GM18520 (cell line): Measurements from ENCODE around the gene COMT.
"Not testable (repeated sequence)": the region's sequence is repeated elsewhere in the genome, so short reads cannot be mapped to it uniquely, and the experiment has no call there.

Experiments used
- ATAC-seq: cut with Tn5 transposase; IDR thresholded peaks from one replicate; pipeline ENCODE4 v1.9.1; 2021; ENCODE audit not compliant: unreplicated experiment

COMT gene

DNA sequence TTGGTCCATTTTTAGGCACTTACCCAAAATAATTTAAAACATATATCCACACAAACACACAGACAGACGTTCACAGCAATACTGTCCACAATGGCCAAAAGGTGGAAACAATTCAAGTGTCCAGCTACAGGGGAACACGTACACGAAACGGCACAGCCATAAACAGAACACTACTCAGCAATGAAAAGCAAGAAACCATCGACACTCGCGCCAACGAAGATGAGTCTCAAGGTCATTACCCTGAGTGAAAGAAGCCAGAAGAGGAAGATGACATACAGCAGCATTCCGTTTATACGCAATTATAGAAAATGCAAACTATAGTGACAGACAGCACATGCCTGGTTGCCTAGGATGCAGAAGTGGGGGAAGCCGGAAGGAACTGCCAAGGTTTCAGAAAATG, 13.4 kb upstream of the COMT start:
- no peak for ATAC-seq

DNA sequence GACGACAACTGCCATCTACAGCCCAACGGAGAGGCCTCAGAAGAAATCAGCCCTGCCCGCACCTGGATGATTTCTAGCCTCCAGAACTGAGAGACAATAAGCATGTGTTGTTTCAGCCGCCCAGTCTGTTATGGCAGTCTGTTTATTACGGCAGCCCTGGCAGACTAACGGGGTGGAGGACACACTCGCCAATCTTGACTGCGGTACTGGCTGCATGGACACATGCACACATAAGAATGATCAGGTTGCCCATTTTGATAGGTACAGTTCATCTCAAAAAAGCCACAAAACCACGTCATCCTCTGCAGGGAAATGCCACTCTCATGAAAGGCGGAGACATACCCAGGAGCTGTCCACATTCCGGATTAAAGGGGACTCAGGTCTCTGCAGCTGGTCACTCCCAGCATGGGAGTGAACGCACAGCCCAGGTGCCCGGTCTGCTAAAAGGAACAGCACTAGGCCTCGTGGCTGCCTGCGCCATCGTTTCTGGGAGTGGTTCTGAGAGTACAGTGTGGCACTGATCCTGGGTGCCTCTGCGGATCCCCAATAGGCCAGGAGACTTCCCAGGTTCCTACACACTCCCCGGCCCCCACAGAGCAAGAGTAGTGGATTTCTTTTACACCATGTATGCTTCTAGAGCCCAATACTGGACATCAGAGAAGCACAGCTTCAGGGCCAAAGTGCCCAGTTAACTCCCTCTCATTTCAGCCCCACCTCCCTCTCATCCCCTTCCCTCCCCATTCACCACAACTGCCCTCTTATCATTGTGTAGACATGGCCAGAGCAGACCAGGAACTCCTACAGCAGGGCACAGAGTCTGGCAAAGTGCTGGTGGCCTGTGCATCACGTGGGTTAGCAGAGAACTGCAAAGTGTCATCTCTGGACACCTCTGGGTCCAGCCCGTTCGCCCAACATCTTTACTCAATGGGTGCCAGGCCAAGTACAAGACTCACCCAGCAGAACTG, 11.7 kb upstream of the COMT start:
- ATAC-seq: no peak

DNA sequence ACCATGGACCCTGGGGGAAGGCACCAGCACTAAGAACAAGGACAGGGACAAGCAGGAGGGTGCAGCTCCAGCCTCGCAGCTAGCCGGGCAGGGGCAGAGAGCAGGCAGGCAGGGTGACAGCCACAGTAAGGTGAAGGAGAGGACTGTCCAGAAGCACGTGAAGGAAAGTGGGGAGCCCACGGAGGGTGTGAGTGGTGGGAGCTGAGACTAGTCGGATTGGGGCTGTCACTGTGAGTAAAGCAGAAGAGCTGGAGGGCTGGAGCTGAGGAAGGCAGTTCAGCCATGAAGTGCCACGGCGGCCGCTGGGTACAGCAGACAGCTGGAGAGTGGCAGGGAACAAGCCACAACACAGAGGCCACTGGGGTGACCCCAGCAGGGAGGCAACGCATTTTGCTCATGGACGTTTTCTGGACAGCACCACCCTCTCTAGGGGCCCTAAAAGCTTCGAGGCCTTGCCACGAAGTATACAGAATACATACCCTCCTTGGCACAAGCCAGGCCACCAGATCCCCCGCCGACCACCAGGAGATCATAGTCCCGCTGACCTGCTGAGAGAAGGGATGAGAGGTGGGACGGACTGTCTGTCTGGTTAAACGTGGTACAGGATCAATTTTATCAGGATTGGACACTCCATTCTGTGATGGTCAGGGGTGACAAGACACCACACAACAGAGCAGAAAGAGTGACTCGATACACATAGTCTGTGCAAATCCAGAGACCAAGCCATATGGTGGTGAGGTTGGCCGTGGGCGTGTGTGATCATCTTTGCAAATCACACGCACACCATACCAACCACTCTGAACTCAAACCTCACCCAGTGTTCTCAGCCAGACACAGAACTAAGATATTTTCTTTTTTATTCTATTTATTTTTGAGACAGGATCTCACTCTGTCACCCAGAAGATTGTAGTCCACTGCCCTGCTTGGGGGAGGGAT, 10.8 kb upstream of the COMT start:
- no peak for ATAC-seq

DNA sequence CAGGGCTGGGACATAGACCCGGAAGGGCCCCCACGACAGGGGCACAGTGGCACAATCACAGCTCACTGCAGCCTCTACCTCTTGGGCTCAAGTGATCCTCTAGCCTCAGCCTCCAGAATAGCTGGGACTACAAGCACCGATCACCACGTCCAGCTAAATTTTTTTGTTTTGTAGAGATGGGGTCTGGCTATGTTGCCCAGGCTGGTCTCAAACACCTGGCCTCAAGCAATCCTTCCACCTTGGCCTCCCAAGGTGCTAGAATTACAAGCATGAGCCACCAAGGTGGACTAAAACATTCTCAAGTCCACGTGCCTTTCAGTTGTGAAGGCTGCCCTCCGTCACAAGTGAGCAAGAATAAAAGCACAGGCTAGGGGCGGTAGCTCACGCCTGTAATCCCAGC, 10.1 kb upstream of the COMT start:
- ATAC-seq: no peak

DNA sequence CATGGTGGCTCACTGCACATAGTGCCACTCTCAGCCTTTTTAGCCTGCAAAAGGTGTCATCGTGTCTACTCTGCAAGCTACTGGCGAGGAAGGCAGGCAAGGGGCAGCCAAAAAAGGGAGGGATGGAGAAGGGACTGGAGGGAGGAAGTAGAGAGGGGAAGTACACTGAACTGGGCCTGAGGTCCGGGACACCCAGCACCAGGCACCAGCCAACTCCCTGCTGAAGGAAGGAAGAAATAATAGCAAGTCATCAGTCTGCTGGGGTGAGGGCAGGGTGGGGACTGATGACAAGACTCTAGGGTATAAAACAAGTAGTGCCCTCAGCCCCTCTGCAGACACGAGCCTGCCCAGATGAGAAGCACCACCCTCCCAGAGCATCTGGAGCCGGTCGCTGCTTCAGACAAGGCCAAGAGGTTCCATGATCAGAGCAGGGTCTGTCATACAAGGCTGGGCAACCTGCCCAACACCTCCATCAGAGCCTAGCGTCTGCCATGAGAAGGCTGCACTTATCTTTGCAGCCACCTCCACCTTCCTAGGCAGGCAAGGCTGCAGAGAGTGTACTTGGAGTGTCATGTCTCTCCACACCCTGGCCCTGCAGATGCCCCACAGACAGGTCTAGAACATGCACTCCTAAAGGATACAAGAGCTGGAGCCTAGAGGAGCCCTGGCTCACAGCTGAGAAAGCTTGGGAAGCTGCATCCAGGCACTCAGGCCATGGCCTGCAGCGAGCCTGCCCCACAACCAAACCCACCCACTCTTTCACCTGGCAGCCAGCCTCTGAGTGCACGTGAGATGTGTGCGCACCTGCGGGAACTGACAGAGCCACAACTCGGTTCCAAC, 9.0 kb upstream of the COMT start:
- ATAC-seq: no peak

DNA sequence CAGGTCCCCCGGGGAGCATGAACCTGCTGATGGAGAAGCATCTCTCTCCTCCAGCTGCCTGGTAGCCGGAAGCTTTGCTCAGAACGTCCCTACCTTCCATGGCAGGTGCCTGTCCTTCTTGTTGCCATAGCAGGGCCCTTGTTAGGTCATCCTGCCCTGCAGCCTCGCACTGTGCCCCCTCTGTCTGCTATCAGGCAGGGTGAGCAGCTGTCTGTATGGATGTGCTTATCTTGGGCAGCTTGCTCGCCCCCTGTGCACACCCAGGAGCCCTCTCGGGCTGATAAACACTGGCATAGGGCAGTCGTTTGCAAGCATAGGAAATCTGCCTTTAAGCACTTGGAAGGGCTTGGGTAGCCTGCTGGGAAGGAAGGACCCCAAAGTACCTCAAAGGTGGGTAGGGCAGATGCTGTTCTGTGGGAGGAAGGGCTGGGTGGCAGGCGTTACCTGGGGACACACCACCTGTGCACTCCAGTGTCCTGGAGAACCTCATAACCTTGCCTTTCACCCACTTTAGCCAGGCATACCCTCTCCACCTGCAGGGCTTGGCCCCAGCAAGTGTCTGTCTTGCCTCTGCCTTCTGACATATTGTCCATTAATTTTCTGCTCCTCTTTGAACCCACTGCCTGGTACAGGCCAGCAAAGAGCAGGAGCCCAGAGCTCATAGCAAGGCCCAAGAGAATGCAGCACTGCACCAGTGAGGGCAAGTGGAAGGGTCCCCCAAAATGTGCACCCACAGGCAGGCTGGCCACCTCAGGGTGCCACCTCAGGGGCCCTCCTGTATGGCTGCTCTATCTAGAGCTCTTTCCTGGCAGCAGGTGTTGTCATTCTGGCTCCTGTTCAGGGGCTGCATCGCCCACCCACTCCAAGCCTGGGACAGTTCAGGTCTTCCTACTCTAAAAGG, 8.0 kb upstream of the COMT start:
- no peak for ATAC-seq

DNA sequence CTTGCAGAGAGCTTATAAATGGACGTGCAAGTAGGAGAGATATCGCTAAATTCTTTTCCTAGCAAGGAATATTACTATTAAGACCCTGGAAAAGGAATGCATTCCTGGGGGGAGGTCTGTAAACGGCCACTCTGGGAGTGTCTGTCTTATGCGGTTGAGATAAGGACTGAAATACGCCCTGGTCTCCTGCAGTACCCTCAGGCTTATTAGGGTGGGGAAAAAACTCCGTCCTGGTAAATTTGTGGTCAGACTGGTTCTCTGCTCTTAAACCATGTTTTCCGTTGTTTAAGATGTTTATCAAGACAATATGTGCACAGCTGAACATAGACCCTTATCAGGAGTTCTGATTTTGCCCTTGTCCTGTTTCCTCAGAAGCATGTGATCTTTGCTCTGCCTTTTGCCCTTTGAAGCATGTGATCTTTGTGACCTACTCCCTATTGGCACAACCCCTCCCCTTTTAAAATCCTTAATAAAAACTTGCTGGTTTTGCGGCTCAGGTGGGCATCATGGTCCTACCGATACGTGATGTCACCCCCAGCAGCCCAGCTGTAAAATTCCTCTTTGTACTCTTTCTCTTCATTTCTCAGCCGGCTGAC, 6.4 kb upstream of the COMT start:
- ATAC-seq: not testable (repeated sequence)

DNA sequence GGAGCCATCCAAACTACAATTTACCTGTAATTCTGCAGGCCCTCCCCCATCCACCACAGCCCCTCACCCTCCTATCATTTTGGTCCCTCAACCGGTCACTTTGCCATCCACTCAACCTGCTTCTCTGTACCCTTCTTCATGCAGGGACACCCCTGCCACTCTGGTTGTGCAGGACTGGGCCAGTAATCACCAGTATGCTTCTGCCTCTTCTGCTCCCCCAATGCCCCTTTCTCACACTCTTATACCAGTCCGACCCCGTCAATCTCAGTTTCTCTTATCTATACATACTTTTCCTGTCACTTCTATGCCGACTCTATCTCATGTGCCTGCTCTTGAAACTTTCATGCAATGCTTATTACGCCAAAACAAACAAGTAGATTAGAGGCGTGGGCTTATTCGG, 5.1 kb upstream of the COMT start:
- ATAC-seq: no peak

DNA sequence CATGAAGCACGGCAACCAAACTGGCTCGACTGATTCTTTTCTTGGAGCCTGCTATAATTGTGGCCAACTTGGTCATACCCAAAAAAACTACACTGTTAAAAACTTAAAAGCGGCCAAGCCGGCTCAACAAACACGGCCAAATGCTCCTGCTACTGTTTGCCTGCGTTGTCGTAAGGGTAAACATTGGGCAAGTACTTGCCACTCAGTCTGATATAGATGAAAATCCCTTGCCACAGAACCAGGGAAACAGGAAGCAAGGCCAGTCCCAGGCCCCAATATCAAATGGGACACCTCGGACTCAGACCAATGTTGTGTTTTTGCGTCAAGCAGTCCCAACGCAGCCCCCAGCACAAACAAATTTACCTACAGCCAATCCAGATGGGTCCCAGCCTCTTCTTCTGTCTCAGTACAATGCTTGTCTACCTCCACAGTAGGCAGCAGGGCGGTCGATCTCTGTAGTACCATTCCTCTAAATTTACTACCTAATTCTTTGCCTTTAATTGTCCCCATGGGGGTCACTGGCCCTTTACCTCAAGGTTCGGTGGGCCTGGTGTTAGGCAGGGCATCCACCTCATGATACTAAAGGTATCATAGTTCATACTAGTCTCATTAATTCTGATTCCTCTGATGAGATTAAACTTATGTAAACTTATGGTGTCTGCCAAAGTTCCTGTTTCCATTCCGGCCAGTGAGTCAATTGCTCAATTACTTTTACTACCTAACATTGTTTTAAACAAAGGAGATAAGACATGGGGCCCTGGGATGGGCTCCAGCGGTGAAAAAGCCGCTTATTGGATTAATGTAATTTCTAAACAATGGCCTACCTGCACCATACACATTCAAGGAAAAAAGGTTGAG, 3.7 kb upstream of the COMT start:
- no peak for ATAC-seq

DNA sequence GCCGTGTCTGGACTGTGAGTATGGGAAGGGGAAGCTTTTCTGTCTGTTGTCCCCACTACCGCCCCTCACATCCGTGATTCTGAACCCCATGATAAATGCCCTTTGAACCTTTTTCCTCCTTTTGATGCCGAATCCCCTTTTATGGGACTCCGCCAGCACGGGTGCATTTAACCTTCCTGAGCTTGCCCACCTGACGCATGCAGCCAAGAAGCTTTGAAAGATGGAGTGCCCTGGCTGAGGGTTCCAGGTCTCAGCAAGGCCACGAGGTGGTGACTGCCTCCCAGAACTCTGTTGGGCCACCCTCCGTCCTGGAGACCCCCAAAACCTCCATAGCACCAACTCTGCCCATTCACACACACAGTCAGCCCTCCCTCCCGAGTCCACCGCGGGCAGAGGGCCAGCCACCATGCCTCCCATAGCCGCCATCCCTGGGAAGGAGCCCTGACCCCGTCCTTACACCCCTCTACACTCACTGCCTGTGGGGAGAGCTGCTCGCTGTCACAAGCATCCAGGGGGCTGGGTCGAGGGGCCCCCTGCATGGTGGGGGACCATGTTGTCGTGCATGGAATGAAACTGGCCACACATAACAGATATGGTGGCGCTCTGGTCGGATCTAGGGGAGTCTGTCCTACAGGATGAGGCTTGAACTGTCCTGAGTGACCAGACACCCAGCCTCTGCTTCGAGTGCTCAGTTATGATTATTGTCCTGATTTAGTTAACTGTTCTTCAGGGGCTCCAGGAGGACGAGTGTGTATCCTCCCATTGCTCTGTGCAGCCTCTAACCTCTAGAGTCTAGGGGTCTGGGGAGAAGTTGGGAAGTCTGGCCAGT, 822 bp upstream of the COMT start:
- ATAC-seq: no peak

DNA sequence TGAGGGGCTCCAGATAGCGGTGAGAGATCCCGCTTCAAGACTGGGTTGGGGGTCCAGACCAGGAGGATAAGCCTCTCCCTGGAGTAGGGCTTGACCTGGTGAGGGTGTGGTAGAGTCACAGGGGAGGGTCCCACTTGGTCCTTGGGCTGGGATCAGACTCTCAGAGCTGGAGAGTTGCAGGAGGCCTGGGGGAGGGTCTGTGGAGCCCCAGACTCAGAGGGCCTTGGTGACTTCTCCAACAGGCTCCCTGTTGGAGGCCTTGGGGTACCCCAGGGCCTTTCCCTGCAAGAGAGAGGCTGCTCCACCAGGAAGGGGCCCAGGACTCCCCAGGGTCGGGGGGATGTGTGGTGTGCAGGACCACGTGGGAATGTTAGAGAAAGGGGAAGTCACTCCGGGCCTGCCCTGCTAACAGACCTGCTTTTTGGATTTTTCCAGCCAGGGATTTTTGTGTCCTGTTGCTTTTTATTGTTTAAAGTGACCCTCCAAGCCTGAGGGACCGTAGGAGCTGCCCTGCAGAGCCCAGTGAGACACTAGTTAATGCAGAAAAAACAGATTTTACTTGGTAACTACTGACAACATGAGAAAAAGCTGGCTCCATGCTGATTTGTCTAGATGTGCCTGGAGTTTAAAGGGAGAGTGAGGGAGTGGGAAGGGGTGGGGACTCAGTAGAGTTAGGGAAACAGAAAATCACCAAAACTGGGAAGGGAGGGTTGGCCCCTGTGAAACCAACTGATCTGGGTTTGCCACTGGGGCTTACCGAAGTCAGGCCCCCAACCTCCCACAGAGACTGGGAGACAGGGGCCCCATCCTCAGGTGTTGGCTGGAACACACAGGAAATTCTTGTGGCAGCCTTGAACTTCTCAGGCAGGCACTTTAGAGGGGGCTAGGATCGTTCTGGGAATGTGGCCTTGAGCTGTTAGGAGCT, 847 bp downstream of the COMT start:
- ATAC-seq: no peak

DNA sequence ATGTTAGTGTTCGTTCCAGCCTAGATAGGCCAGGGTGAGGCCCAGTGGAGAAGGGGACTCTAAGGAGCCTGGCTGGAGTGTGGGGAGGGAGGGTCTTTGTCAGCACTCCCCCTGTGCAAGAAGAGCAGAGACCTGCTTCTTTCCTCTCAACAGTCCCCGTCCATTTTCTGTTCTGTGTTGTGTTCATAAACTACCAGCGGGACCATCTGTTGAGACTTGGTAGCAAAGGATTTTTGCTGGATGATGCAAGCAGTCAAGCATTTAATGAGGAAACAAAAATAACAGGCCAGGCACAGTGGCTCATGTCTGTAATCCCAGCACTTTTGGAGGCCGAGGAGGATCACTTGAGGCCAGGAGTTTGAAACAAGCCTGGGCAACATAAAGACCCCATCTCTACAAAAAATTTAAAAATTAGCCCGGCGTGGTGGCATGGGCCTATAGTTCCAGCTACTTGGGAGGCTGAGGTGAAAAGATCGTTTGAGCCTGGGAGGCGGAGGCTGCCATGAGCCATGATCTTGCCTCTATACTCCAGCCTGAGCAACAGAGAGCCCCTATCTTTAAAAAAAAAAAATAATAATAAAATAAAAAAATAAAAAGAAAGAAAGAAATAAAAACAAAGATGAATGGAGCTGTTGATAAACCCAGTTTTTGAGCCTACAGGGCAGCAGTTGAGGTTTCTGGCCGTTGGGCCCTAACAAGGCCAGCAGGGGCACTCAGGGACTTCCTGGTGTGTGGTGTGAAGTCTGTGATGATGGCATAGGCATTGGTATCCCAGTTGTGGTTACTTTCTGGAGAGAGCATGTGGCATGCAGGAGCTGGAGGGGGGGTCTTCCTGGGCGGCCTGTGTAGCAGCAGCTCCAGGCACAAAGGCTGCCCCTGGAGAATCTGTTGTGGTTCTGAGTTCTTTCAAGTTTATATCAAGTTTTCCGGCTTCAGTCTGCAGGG, 1.8 kb downstream of the COMT start:
- no peak for ATAC-seq

DNA sequence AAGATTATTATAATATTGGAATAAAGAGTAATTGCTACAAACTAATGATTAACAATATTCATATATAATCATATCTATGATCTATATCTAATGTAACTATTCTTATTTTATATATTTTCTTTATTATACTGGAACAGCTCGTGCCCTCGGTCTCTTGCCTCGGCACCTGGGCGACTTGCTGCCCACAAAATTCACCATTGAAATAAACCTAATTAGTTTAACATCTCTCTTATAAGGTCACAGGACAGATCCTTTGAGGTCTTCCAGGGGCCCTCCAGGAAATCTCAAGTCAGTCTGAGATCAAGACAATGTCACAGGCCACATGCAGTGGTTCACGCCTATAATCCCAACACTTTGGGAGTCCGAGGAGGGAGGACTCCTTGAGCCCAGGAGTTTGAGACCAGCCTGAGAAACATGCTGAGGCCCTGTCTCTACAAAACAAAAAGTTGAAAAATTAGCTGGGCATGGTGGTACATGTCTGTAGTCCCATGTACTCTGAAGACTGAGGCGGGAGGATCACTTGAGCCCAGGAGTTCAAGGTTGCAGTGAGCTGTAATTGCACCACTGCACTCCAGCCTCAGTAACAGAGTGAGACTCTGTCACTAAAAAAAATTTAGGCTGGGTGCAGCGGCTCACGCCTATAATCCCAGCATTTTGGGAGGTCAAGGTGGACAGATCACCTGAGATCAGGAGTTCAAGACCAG, 6.6 kb downstream of the COMT start:
- no peak for ATAC-seq

DNA sequence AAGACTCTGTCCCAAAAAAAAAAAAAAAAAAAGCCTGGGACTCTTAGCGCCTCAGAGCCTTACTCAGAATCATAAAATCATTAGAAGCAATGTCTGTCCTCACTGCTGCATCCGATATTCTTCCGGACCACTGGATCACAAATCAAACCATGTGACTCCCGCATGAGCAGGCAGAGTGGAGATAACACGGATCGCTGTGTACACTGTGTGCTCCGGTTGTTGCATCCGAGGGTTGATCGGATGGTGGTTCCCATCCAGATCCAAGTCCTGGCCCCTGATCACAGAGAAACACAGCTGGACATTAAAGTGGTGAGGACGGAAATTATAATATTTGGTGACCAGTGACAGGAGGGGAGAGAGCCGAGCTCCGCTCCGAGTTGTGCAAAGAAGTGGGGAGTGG, 9.8 kb downstream of the COMT start:
- ATAC-seq: no peak
